ENCODE measurements around the gene ENTPD2.
"Not testable (repeated sequence)": the region's sequence is repeated elsewhere in the genome, so short reads cannot be mapped to it uniquely, and the experiment has no call there.

The ENTPD2 gene

GRCh38 chr9:137063311-137064026, 9.6 kb upstream of the ENTPD2 start:
- no peak for DNase-seq (ENCODE audit: low read depth)
- no peak overlapping the region for H3K4me3 ChIP-seq (ENCODE audit: low read length)
- TF ChIP-seq CTCF (IDR thresholded peaks at IDR 0.05; ENCODE audit: insufficient read depth, low read depth, low read length, missing control alignments): no peak

GRCh38 chr9:137062798-137063197, 8.9 kb upstream of the ENTPD2 start:
- H3K4me3 ChIP-seq (ENCODE audit: low read length); DNase-seq (ENCODE audit: low read depth): not testable (repeated sequence)

GRCh38 chr9:137062384-137062783, 8.5 kb upstream of the ENTPD2 start:
- no peak overlapping the region for H3K4me3 ChIP-seq (ENCODE audit: low read length)
- TF ChIP-seq CTCF (IDR thresholded peaks at IDR 0.05; ENCODE audit: insufficient read depth, low read depth, low read length, missing control alignments): no peak
- DNase-seq (ENCODE audit: low read depth): peak; percentile 42

- no peak for DNase-seq (ENCODE audit: low read depth)
- no peak overlapping the region for H3K4me3 ChIP-seq (ENCODE audit: low read length)
- no peak for TF ChIP-seq CTCF (IDR thresholded peaks at IDR 0.05; ENCODE audit: insufficient read depth, low read depth, low read length, missing control alignments)
These were observed 4.8 kb upstream of the ENTPD2 start for GRCh38 chr9:137058521-137059234.

GRCh38 chr9:137057545-137057944, 3.7 kb upstream of the ENTPD2 start:
- no peak overlapping the region for H3K4me3 ChIP-seq (ENCODE audit: low read length)
- no peak for DNase-seq (ENCODE audit: low read depth)
- no peak for TF ChIP-seq CTCF (IDR thresholded peaks at IDR 0.05; ENCODE audit: insufficient read depth, low read depth, low read length, missing control alignments)

- H3K4me3 ChIP-seq (ENCODE audit: low read length): no peak overlapping the region
- no peak for TF ChIP-seq CTCF (IDR thresholded peaks at IDR 0.05; ENCODE audit: insufficient read depth, low read depth, low read length, missing control alignments)
- DNase-seq (ENCODE audit: low read depth): no peak
These were observed 3.0 kb upstream of the ENTPD2 start for GRCh38 chr9:137056739-137057415.
